OCI-LY3 (cell line): ENCODE data around the gene FRMD3.

Source experiments
- EZH2phosphoT487 ChIP-seq: fragments of 200-600 bp; shearing (Covaris generic); IDR thresholded peaks from 2 replicates; pipeline ENCODE4 v1.6.1; 2018; ENCODE audit warnings: antibody characterized with exemption, mixed run types, low read depth
- TF ChIP-seq, protein P1 (sequence below): fragments of 200-600, 300-600 bp; sonication (generic); IDR thresholded peaks from 2 replicates; pipeline ENCODE4 v1.5.1; 2014; ENCODE audit warnings: antibody characterized with exemption, low read length, low read depth

DNA sequence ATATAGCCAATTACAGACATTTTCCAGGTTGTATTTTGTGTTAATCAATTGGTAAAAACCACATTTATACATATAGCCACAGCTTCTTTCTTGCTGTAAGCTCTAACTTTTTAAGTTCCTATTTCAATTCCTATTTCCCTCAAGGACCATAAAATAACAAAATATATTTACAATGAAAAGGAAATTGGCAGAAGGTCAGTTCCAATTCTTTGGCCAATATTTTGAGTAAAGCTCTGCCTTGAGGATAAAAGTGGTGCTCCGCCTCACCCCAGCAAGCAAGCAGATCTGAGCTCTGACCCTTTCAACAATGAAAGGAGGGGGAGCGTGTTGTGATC, 271.9 kb downstream of the FRMD3 start:
- TF ChIP-seq, protein P1, sequence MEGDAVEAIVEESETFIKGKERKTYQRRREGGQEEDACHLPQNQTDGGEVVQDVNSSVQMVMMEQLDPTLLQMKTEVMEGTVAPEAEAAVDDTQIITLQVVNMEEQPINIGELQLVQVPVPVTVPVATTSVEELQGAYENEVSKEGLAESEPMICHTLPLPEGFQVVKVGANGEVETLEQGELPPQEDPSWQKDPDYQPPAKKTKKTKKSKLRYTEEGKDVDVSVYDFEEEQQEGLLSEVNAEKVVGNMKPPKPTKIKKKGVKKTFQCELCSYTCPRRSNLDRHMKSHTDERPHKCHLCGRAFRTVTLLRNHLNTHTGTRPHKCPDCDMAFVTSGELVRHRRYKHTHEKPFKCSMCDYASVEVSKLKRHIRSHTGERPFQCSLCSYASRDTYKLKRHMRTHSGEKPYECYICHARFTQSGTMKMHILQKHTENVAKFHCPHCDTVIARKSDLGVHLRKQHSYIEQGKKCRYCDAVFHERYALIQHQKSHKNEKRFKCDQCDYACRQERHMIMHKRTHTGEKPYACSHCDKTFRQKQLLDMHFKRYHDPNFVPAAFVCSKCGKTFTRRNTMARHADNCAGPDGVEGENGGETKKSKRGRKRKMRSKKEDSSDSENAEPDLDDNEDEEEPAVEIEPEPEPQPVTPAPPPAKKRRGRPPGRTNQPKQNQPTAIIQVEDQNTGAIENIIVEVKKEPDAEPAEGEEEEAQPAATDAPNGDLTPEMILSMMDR = no peak
- no peak for TF ChIP-seq EZH2phosphoT487
